Aorta (tissue), 5 donors: Measurements from ENCODE around the gene DBT. TPM values are rescaled to one million over a fixed set of nuclear protein-coding genes. Genes with fewer than 3 reads are reported as not detected.

Experiments
- ATAC-seq: fragments of 200-7000 bp; cut with Tn5 transposase; one replicate; pipeline ENCODE4 v1.9.1; 2022; ENCODE audit warnings: moderate library complexity; ENCODE audit not compliant: low FRiP score
- DNase-seq, 2 donors: peaks; one replicate each; pipeline ENCODE4 v3.0.0-alpha.2; 2020
- H3K27ac ChIP-seq, 2 donors: one replicate each; pipeline ENCODE4 v1.5.1; 2013; ENCODE audit warnings: low read length in 2 of 2, mild to moderate bottlenecking in 2 of 2, moderate library complexity in 2 of 2, control low read depth in 1 of 2, inconsistent platforms in 1 of 2, low read depth in 1 of 2
- H3K27me3 ChIP-seq, 2 donors: one replicate each; pipeline ENCODE4 v1.6.1; 2013; ENCODE audit warnings: control low read depth in 1 of 2, low read length in 1 of 2, mild to moderate bottlenecking in 1 of 2, moderate library complexity in 1 of 2; ENCODE audit not compliant: insufficient read depth in 2 of 2, control insufficient read depth in 1 of 2
- H3K36me3 ChIP-seq, 2 donors: one replicate each; pipeline ENCODE4 v1.6.1; 2013; ENCODE audit warnings: control low read depth in 1 of 2, low read length in 1 of 2, mild to moderate bottlenecking in 1 of 2; ENCODE audit not compliant: insufficient read depth in 2 of 2, control insufficient read depth in 1 of 2
- H3K4me1 ChIP-seq, 2 donors: one replicate each; pipeline ENCODE4 v1.6.1; 2013; ENCODE audit warnings: low read length in 2 of 2, control low read depth in 1 of 2, mild to moderate bottlenecking in 1 of 2, moderate library complexity in 1 of 2; ENCODE audit not compliant: insufficient read depth in 2 of 2, control insufficient read depth in 1 of 2
- H3K4me3 ChIP-seq, 2 donors: one replicate each; pipeline ENCODE4 v1.5.1; 2013; ENCODE audit warnings: low read length in 2 of 2, control low read depth in 1 of 2, mild to moderate bottlenecking in 1 of 2
- H3K9me3 ChIP-seq: one replicate; pipeline ENCODE4 v1.6.1; 2013; ENCODE audit warnings: mild to moderate bottlenecking, low read length; ENCODE audit not compliant: control insufficient read depth
- WGBS, 2 donors: extraction: QIAGEN DNeasy Blood & Tissue Kit; methylation state at CpG; one replicate each; pipeline ENCODE4 v1.1.7; 2013; 5-methylcytosine and 5-hydroxymethylcytosine counted together
- intact Hi-C, 2 donors: fragments of 100-400 bp; cut with DNase I; formaldehyde crosslinking; loops; one replicate each; pipeline versions ENCODE4 v1.14.2 to v1.15.0; 2022
- polyA plus RNA-seq, 2 donors: library from polyadenylated mRNA; stranded (reverse); fragments of 200-250 nt; gene quantifications; one replicate each; pipeline ENCODE4 v1.2.3, GENCODE V29; 2013
- total RNA-seq, 2 donors: library from RNA; stranded (reverse); fragmentation: NEBNext Ultra II Directional; extraction: Animal tissue kit (Norgen Biotek cat#: 25700); gene quantifications; one replicate each; pipeline ENCODE4 v1.2.1, GENCODE V29; 2021
- donor health status: healthy with polysubstance abuse.
- donor health status: Bipolar disorder and iron deficiency.
- donor health status: DM: no; HTN: no; CAD: no.
- donor health status: DM: no; HTN: no; CAD: no.
- donor health status: DM: yes; HTN: yes; CAD: no.

Gene DBT
- total and polyA plus RNA-seq, 4 donors: 5.0 to 13.0 (median 8.1) TPM

GRCh38 chr1:100177295-100178041, 72.2 kb downstream of the DBT start:
- H3K27ac ChIP-seq: no peak overlapping the region
- no peaks in the 10 kb centered on the region for H3K9me3 ChIP-seq
- ATAC-seq: no peak
- H3K4me1 ChIP-seq: no peaks in the 10 kb centered on the region
- 92 to 94% methylated on average over 4 of the region's 4 CpGs for WGBS, 2 donors
- no peaks in the 10 kb centered on the region for H3K36me3 ChIP-seq
- DNase-seq: no peak
- H3K27me3 ChIP-seq: no peaks in the 10 kb centered on the region
- intact Hi-C loops: no loop called here
- no peak overlapping the region for H3K4me3 ChIP-seq

DNA sequence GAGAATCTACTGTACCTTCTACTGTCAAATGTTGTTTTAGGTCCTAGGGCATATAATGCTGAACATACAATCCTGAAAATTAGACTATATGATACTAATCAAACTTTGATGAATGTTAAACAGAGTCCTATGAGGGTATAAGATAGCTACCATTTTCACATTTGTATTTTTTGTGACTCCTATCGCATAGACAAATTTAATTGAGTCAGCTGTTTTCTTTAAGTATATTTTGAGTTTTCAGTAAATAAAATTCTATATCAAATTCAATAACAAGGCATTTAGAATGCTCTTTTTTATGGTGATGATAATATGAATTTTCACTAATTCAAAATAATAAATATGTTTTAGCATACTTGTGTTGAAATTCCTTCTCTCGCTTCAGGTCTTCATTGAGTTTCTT, 81.6 kb downstream of the DBT start:
- Histone ChIP-seq H3K36me3 (no peaks in the 10 kb centered on the region), H3K4me3 (no peak overlapping the region), H3K27me3 (no peaks in the 10 kb centered on the region), H3K27ac (no peak overlapping the region), H3K4me1 (no peaks in the 10 kb centered on the region), H3K9me3 (no peaks in the 10 kb centered on the region)
- intact Hi-C loops: no loop called here
- ATAC-seq (no peak), DNase-seq (no peak)
- 96 to 97% methylated on average over 2 of the region's 2 CpGs for WGBS, 2 donors

DNA sequence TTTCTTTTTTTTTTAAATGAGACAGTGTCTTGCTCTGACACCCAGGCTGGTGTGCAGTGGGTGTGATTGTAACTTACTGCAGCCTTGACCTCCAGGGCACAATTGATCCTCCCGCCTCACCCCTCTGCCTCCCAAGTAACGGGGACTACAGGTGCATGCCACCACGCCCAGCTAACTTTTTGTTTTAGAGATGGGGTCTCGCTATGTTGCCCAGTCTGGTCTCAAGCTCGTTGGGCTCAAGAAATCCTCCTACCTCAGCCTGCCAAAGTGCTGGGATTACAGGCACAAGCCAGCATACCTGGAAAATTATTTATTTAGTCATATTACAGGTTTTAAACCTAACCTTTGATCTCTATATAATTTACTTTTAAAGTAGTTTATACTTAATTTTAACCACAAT, 84.9 kb downstream of the DBT start:
- intact Hi-C loops: no loop called here
- H3K36me3 ChIP-seq: no peaks in the 10 kb centered on the region
- H3K4me3 ChIP-seq: no peak overlapping the region

GRCh38 chr1:100164216-100164615, 85.4 kb downstream of the DBT start:
- DNase-seq (no peak), ATAC-seq (no peak)
- no peak overlapping the region for H3K27ac ChIP-seq
- 24 to 25% methylated on average over 2 of the region's 2 CpGs for WGBS, 2 donors
- H3K27me3 ChIP-seq: no peaks in the 10 kb centered on the region
- no peak overlapping the region for H3K4me3 ChIP-seq
- H3K9me3 ChIP-seq: no peaks in the 10 kb centered on the region
- H3K4me1 ChIP-seq: no peaks in the 10 kb centered on the region
- no peaks in the 10 kb centered on the region for H3K36me3 ChIP-seq
- intact Hi-C loops: no loop called here

More for the DNA sequence above, 84.9 kb downstream of the DBT start:
- no peaks in the 10 kb centered on the region for H3K27me3 ChIP-seq
- no peak for ATAC-seq
- WGBS, 2 donors: 89 to 92% methylated on average over 5 of the region's 5 CpGs
- H3K9me3 ChIP-seq: no peaks in the 10 kb centered on the region
- DNase-seq: no peak
- H3K27ac ChIP-seq: no peak overlapping the region
- H3K4me1 ChIP-seq: no peaks in the 10 kb centered on the region

DNA sequence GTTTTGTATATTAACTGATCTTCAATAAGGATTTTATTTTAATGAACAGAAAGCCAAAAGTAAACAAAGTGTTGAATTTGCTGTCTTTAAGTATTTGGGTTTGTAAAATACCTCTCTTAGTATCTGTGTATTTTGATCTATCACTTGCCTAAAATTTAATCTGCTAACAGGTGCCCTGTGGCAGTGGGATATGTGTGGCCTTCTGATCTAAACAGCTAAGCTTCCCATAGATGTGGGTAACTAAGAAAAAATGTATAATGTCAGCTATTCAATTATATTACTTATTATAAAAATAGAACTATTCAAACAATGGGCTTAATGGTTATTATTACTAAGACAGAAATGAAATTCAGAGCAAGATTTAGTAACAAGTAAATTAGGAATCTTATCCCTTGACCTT, 86.8 kb downstream of the DBT start:
- no peaks in the 10 kb centered on the region for H3K9me3 ChIP-seq
- H3K4me3 ChIP-seq: no peak overlapping the region
- no peaks in the 10 kb centered on the region for H3K27me3 ChIP-seq
- no peak overlapping the region for H3K27ac ChIP-seq
- ATAC-seq: no peak
- no peak for DNase-seq
- H3K4me1 ChIP-seq: no peaks in the 10 kb centered on the region
- intact Hi-C loops: loop anchor here in 1 of 2 donors (1.0 kb wide), 1 partner anchor 10 kb away; no protein-coding TSS in a partner anchor
- H3K36me3 ChIP-seq: no peaks in the 10 kb centered on the region

DNA sequence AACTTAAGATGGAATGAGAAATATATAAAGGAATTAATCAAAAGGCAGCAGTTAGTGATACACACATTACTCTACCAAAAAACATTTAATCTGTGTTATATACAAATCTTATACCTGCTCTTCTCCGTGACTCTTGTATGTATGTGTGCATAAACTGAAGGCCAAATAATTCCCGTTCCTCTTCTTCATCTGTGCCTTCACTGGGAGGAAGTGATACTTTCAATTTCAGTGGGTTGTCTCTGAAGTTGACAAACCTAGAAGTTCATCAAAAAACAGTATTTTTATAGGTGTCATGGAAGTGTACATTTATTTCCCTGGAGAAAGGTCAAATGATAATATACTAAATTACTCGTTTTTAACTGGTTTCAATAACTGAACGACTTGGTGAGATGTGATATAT, 97.4 kb downstream of the DBT start:
- Histone ChIP-seq H3K4me1 (no peaks in the 10 kb centered on the region), H3K9me3 (no peaks in the 10 kb centered on the region), H3K27ac (no peak overlapping the region), H3K27me3 (no peaks in the 10 kb centered on the region), H3K36me3 (peaks cover under 1% of the 10 kb centered on the region in 2 donors), H3K4me3 (no peak overlapping the region)
- ATAC-seq (no peak), DNase-seq (no peak)
- intact Hi-C loops: no loop called here
- WGBS, 2 donors: 73 to 78% methylated on average over 4 of the region's 4 CpGs

GRCh38 chr1:100151679-100152078, 98.0 kb downstream of the DBT start:
- no peak overlapping the region for H3K4me3 ChIP-seq
- DNase-seq (no peak), ATAC-seq (no peak)
- no peaks in the 10 kb centered on the region for H3K27me3 ChIP-seq
- H3K4me1 ChIP-seq: no peaks in the 10 kb centered on the region
- 65 to 68% methylated on average over 2 of the region's 2 CpGs for WGBS, 2 donors
- peaks cover 2% of the 10 kb centered on the region in 2 donors for H3K36me3 ChIP-seq
- H3K9me3 ChIP-seq: no peaks in the 10 kb centered on the region
- no peak overlapping the region for H3K27ac ChIP-seq
- intact Hi-C loops: no loop called here

GRCh38 chr1:100147875-100148274, 101.8 kb downstream of the DBT start:
- Histone ChIP-seq H3K4me3 (no peak overlapping the region), H3K36me3 (peaks cover 7 to 8% of the 10 kb centered on the region in 2 donors), H3K4me1 (no peaks in the 10 kb centered on the region), H3K27me3 (no peaks in the 10 kb centered on the region), H3K27ac (no peak overlapping the region), H3K9me3 (no peaks in the 10 kb centered on the region)
- intact Hi-C loops: no loop called here
- WGBS, 2 donors: 81 to 87% methylated on average over 4 of the region's 4 CpGs
- DNase-seq (no peak), ATAC-seq (no peak)

DNA sequence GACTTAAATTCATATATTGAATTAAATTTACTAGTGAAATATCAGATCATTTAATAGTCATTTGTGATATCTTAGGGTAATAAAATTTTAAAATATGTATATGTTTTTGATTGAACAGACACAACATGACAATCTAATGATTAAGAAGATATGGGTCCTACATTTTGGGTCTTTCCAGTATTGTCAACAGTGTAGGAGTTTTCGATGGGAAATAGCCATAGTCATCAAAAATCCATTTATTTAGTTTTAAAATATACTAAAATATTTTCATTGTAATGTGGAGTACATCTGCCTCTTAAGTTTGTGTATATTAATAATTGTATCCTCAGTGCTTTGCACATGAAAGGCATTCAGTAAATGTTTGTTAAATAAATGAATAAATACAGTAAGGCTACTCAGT, 102.7 kb downstream of the DBT start:
- H3K9me3 ChIP-seq: no peaks in the 10 kb centered on the region
- WGBS, 2 donors: 95 to 97% methylated on average over 1 of the region's 1 CpG
- no peak overlapping the region for H3K4me3 ChIP-seq
- peaks cover 7 to 8% of the 10 kb centered on the region in 2 donors for H3K36me3 ChIP-seq
- DNase-seq (no peak), ATAC-seq (no peak)
- intact Hi-C loops: no loop called here
- no peaks in the 10 kb centered on the region for H3K27me3 ChIP-seq
- H3K4me1 ChIP-seq: no peaks in the 10 kb centered on the region
- no peak overlapping the region for H3K27ac ChIP-seq
